Upper lobe of left lung (tissue), 6 donors: ENCODE results near the gene ART3. TPM values are rescaled to one million over a fixed set of nuclear protein-coding genes. Genes with fewer than 3 reads are reported as not detected.

Experiments used
- ATAC-seq, 2 donors: fragments of 200-7000 bp; cut with Tn5 transposase; one replicate each; pipeline ENCODE4 v1.9.1; 2022; ENCODE audit warnings: mild to moderate bottlenecking in 2 of 2, moderate library complexity in 2 of 2; ENCODE audit not compliant: low FRiP score in 2 of 2
- DNase-seq, 2 donors: peaks; one replicate each; pipeline ENCODE4 v3.0.0-alpha.2; 2019 to 2020
- H3K27ac ChIP-seq, 4 donors: fragments of 200-600 bp; sonication (generic); one replicate each; pipeline ENCODE4 v1.5.1; 2016 to 2019
- H3K27me3 ChIP-seq, 4 donors: fragments of 200-600 bp; sonication (generic); one replicate each; pipeline ENCODE4 v1.5.1; 2017 to 2019
- H3K36me3 ChIP-seq, 4 donors: fragments of 200-600 bp; sonication (generic); one replicate each; pipeline ENCODE4 v1.5.1; 2016 to 2019
- H3K4me1 ChIP-seq, 4 donors: fragments of 200-600 bp; sonication (generic); one replicate each; pipeline ENCODE4 v1.5.1; 2018 to 2019
- H3K4me3 ChIP-seq, 4 donors: fragments of 200-600 bp; sonication (generic); one replicate each; pipeline ENCODE4 v1.5.1; 2017 to 2019; ENCODE audit warnings: mild to moderate bottlenecking in 2 of 4, moderate library complexity in 1 of 4
- H3K9me3 ChIP-seq, 4 donors: fragments of 200-600 bp; sonication (generic); one replicate each; pipeline ENCODE4 v1.5.1; 2018 to 2019
- EP300 ChIP-seq, 4 donors: sonication (generic); formaldehyde crosslinking; IDR thresholded peaks; one replicate each; pipeline ENCODE4 v1.5.1; 2017; ENCODE audit warnings: antibody characterized with exemption in 4 of 4, control low read depth in 2 of 4
- POLR2A ChIP-seq, 4 donors: fragments of 450-650 bp; IDR thresholded peaks; one replicate each; pipeline ENCODE4 v1.5.1; 2016 to 2017; ENCODE audit warnings: antibody characterized with exemption in 4 of 4, mild to moderate bottlenecking in 2 of 4
- POLR2AphosphoS5 ChIP-seq, 2 donors: sonication (generic); formaldehyde crosslinking; IDR thresholded peaks; one replicate each; pipeline ENCODE4 v1.5.1; 2017; ENCODE audit warnings: antibody characterized with exemption in 2 of 2
- WGBS, 2 donors: methylation state at CpG; one replicate each; pipeline ENCODE4 v1.1.5; 2017 to 2018; 5-methylcytosine and 5-hydroxymethylcytosine counted together
- total RNA-seq, 6 donors: library from RNA; depleted of rRNA in 4 of 6; stranded (reverse); fragments of >200 nt in 4 of 6; gene quantifications; one replicate each; pipeline versions ENCODE4 v1.1.0 to v1.2.1, GENCODE V29; 2016 to 2021
- TF ChIP-seq, protein P1 (sequence below), 6 experiments: fragments of 450-650 bp in 4 of 6; fragments of 200-600 bp in 2 of 6; sonication (generic) in 2 of 6; IDR thresholded peaks; one replicate each; pipeline ENCODE4 v1.5.1; 2016 to 2019; ENCODE audit warnings: antibody characterized with exemption in 6 of 6
- donor health status: DM: no; HTN: no; CAD: no; lungs with moderate emphysema.
- donor health status: DM: no; HTN: yes; CAD: no; lungs with severe emphysema.

ART3 gene
- total RNA-seq, result under 1 TPM in 1 of 6 donors, not detected in 5; 0.55 TPM

DNA sequence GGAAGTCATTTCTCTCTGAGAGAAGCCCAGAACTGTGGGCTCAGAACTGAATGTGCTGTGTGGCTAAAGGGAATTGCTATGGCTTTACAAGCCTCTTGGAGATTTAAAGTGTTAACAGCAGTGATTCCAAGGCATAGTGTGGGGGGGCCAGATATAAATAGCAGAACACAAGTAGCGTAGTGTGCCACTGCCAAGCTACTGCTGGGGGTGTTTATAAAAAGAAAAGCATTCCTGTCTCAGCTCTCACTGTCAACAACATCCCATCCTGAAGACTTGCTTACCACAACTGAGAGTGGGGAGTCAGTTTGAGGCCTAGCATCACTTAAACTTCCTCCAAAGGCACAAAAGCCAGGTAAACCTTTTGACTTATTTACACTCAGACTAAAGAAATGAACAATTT, at the start of gene ART3:
TSS of gene ART3 (plus strand) at position 242 of the 400 bp plus-strand sequence. CDS start 1,181 bp downstream, outside the sequence.
- no peaks in the 10 kb centered on the region for H3K9me3 ChIP-seq
- H3K27me3 ChIP-seq, result no peaks in the 10 kb centered on the region
- ATAC-seq (no peak), DNase-seq (no peak)
- no peaks in the 10 kb centered on the region for H3K36me3 ChIP-seq
- WGBS, 2 donors, result 38 to 75% methylated on average over 1 of the region's 1 CpG
- no peak within 1 kb of the TSS for H3K27ac ChIP-seq
- H3K4me1 ChIP-seq, result no peaks in the 10 kb centered on the region
- TF ChIP-seq EP300 (IDR thresholded peaks at IDR 0.05), result no peak
- TF ChIP-seq, protein P1, sequence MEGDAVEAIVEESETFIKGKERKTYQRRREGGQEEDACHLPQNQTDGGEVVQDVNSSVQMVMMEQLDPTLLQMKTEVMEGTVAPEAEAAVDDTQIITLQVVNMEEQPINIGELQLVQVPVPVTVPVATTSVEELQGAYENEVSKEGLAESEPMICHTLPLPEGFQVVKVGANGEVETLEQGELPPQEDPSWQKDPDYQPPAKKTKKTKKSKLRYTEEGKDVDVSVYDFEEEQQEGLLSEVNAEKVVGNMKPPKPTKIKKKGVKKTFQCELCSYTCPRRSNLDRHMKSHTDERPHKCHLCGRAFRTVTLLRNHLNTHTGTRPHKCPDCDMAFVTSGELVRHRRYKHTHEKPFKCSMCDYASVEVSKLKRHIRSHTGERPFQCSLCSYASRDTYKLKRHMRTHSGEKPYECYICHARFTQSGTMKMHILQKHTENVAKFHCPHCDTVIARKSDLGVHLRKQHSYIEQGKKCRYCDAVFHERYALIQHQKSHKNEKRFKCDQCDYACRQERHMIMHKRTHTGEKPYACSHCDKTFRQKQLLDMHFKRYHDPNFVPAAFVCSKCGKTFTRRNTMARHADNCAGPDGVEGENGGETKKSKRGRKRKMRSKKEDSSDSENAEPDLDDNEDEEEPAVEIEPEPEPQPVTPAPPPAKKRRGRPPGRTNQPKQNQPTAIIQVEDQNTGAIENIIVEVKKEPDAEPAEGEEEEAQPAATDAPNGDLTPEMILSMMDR (IDR thresholded peaks at IDR 0.05), result no peak
- H3K4me3 ChIP-seq, result no peak within 1 kb of the TSS

DNA sequence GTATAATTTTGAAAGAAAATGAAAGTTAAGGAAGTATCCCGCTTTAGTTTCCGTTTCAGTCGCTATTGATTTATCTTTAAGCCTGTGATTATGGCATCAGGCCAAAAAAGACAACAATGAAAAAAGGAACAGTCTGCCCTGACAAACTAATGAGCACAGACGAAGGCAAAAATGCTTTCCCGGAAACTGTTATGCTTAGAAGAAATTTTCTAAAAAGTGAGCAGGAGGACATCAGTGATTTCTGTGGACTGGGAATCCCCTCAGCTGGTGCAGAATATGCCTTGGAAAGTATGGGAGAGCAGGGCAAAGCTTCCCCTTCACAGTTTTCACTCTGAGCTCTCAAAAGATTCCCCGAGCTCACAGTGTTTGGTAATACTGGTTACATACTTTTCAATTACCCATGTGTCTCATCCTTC, 46.2 kb upstream of the ART3 start:
- DNase-seq (no peak), ATAC-seq (peak in 1 of 2 donors; percentile 58)
- peaks cover 0 to 14% (median 8%) of the 10 kb centered on the region in 4 donors for H3K4me1 ChIP-seq
- TF ChIP-seq EP300 (IDR thresholded peaks at IDR 0.05) (no peak), POLR2A (IDR thresholded peaks at IDR 0.05) (no peak), POLR2AphosphoS5 (IDR thresholded peaks at IDR 0.05) (no peak)
- TF ChIP-seq, protein P1 (IDR thresholded peaks at IDR 0.05), result no peak
- H3K27ac ChIP-seq, result peak overlapping the region in 3 of 4 donors; percentile 9 to 47 (median 38)
- peak overlapping the region in 3 of 4 donors; percentile 0 to 26 (median 22) for H3K4me3 ChIP-seq
- H3K9me3 ChIP-seq, result no peaks in the 10 kb centered on the region
- H3K36me3 ChIP-seq, result no peaks in the 10 kb centered on the region
- no peaks in the 10 kb centered on the region for H3K27me3 ChIP-seq
- WGBS, 2 donors, result 18 to 27% methylated on average over 6 of the region's 6 CpGs

DNA sequence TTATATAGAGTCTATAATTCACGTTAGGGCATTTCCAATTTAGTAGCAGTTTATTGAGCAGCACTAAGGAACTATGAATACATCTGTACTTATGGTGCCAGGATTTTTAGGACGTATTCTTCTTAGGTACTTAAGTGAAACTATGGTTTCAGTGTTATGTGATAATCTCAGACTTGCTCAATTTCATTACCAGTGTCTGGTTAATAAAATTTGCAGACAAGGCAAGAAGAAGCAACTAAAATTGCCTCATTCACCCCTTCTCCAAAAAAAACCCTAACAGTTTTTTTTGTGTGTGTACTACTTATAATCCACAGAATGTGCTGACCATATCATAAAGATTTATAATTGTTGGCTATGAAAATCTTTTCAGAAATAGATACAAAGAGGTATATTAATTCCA, 45.2 kb upstream of the ART3 start:
- Histone ChIP-seq H3K4me1 (peaks cover 0 to 8% (median 6%) of the 10 kb centered on the region in 4 donors), H3K36me3 (no peaks in the 10 kb centered on the region), H3K4me3 (no peak overlapping the region), H3K27ac (no peak overlapping the region), H3K27me3 (no peaks in the 10 kb centered on the region), H3K9me3 (no peaks in the 10 kb centered on the region)
- TF ChIP-seq POLR2A (IDR thresholded peaks at IDR 0.05), result no peak
- TF ChIP-seq, protein P1 (IDR thresholded peaks at IDR 0.05), result no peak
- no peak for TF ChIP-seq EP300 (IDR thresholded peaks at IDR 0.05)
- no peak for TF ChIP-seq POLR2AphosphoS5 (IDR thresholded peaks at IDR 0.05)
- ATAC-seq (no peak), DNase-seq (no peak)
- WGBS, 2 donors, result 59 to 62% methylated on average over 2 of the region's 2 CpGs

- 55 to 63% methylated on average over 3 of the region's 3 CpGs for WGBS, 2 donors
- ATAC-seq (no peak), DNase-seq (no peak)
- Histone ChIP-seq H3K27ac (no peak overlapping the region), H3K4me1 (no peaks in the 10 kb centered on the region), H3K36me3 (no peaks in the 10 kb centered on the region), H3K9me3 (no peaks in the 10 kb centered on the region), H3K4me3 (no peak overlapping the region), H3K27me3 (no peaks in the 10 kb centered on the region)
- TF ChIP-seq POLR2AphosphoS5 (IDR thresholded peaks at IDR 0.05) (no peak), EP300 (IDR thresholded peaks at IDR 0.05) (no peak), POLR2A (IDR thresholded peaks at IDR 0.05) (no peak)
- TF ChIP-seq, protein P1 (IDR thresholded peaks at IDR 0.05), result no peak
Observed at GRCh38 chr4:76035141-76035540, 39.4 kb upstream of the ART3 start.

DNA sequence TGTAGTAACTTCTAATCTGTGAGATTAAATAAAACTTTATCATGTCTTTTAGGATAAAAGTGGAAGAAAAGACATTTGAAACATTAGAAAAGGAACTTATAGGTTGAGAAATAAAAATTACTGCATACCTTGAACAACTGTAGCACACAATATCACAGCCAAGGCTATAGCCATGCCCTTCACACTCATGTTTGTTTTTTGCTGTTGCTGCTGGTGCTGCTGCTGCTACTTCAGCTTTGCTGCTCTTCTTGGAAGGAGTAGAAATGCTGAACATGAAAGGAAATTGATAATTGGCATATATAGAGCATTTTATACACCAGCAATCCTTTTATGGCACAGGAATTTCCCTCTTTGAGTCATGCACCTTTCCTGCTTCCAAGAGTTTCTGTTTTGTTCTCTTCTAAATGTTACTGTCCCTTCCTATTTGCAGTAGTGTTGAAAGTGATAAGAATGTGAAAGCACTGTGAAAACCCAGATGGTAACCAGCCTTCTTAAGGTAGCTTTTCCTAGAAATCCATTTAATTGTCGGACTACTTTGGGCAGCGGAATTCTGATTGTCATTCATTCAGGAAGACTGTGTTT, 38.6 kb upstream of the ART3 start, which contains the start of gene CXCL11:
TSS of gene CXCL11 (minus strand) at position 272 of the 582 bp plus-strand sequence. CDS start at position 189, 83 bp downstream.
- H3K27ac ChIP-seq, result no peak within 1 kb of the TSS
- H3K4me3 ChIP-seq, result no peak within 1 kb of the TSS
- no peaks in the 10 kb centered on the region for H3K36me3 ChIP-seq
- ATAC-seq, result no peak
- H3K4me1 ChIP-seq, result no peaks in the 10 kb centered on the region
- H3K9me3 ChIP-seq, result no peaks in the 10 kb centered on the region
- H3K27me3 ChIP-seq, result no peaks in the 10 kb centered on the region
- TF ChIP-seq POLR2AphosphoS5 (IDR thresholded peaks at IDR 0.05) (no peak), EP300 (IDR thresholded peaks at IDR 0.05) (no peak), POLR2A (IDR thresholded peaks at IDR 0.05) (no peak)
- TF ChIP-seq, protein P1 (IDR thresholded peaks at IDR 0.05), result no peak
- no peak for DNase-seq
- 62 to 67% methylated on average over 2 of the region's 2 CpGs for WGBS, 2 donors
